ENCODE measurements around the gene EIF2B5. TPM values are rescaled to one million over a fixed set of nuclear protein-coding genes. Genes with fewer than 3 reads are reported as not detected.

Gene EIF2B5
- total and polyA plus RNA-seq, 2 of the 13 experiments (the other 11 are each of a cell fraction or from before 2014, with no cell fraction given) = 38.4 to 60.2 TPM

- TF ChIP-seq, protein P1, sequence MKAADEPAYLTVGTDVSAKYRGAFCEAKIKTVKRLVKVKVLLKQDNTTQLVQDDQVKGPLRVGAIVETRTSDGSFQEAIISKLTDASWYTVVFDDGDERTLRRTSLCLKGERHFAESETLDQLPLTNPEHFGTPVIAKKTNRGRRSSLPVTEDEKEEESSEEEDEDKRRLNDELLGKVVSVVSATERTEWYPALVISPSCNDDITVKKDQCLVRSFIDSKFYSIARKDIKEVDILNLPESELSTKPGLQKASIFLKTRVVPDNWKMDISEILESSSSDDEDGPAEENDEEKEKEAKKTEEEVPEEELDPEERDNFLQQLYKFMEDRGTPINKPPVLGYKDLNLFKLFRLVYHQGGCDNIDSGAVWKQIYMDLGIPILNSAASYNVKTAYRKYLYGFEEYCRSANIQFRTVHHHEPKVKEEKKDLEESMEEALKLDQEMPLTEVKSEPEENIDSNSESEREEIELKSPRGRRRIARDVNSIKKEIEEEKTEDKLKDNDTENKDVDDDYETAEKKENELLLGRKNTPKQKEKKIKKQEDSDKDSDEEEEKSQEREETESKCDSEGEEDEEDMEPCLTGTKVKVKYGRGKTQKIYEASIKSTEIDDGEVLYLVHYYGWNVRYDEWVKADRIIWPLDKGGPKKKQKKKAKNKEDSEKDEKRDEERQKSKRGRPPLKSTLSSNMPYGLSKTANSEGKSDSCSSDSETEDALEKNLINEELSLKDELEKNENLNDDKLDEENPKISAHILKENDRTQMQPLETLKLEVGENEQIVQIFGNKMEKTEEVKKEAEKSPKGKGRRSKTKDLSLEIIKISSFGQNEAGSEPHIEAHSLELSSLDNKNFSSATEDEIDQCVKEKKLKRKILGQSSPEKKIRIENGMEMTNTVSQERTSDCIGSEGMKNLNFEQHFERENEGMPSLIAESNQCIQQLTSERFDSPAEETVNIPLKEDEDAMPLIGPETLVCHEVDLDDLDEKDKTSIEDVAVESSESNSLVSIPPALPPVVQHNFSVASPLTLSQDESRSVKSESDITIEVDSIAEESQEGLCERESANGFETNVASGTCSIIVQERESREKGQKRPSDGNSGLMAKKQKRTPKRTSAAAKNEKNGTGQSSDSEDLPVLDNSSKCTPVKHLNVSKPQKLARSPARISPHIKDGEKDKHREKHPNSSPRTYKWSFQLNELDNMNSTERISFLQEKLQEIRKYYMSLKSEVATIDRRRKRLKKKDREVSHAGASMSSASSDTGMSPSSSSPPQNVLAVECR (CRISPR knock-in tag; IDR thresholded peaks at IDR 0.05; ENCODE audit: borderline replicate concordance) = peak; percentile 34; the same call in 1 of the 2 replicates
- TF ChIP-seq ARID3A (IDR thresholded peaks at IDR 0.05; ENCODE audit: low read depth, low read length) (no peak), ZNF180 (CRISPR knock-in tag; IDR thresholded peaks at IDR 0.05; ENCODE audit: borderline replicate concordance, low read depth) (no peak), SNAPC4 (CRISPR knock-in tag; IDR thresholded peaks at IDR 0.05) (no peak), ONECUT2 (CRISPR knock-in tag; IDR thresholded peaks at IDR 0.05) (peak; percentile 91), MAFK (conservative IDR thresholded peaks at IDR 0.05 in 1 of 2, IDR thresholded peaks at IDR 0.05 in 1 of 2; ENCODE audit: low read length in 2 of 2) (peak; percentile 90 to 94), CREB1 (IDR thresholded peaks at IDR 0.05) (no peak), CREB1 (CRISPR knock-in tag; IDR thresholded peaks at IDR 0.05) (0 out of 2 replicates have a peak, but pooled peaks have one; percentile 26), THAP11 (CRISPR knock-in tag; IDR thresholded peaks at IDR 0.05) (0 out of 2 replicates have a peak, but pooled peaks have one; percentile 29), NFE2 (CRISPR knock-in tag; IDR thresholded peaks at IDR 0.05) (0 out of 2 replicates have a peak, but pooled peaks have one; percentile 31), ETV5 (CRISPR knock-in tag; IDR thresholded peaks at IDR 0.05; ENCODE audit: borderline replicate concordance) (peak; percentile 22; the same call in 1 of the 2 replicates)
- TF ChIP-seq, protein P2, sequence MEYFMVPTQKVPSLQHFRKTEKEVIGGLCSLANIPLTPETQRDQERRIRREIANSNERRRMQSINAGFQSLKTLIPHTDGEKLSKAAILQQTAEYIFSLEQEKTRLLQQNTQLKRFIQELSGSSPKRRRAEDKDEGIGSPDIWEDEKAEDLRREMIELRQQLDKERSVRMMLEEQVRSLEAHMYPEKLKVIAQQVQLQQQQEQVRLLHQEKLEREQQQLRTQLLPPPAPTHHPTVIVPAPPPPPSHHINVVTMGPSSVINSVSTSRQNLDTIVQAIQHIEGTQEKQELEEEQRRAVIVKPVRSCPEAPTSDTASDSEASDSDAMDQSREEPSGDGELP (IDR thresholded peaks at IDR 0.05; ENCODE audit: borderline replicate concordance, low read depth) = peak; percentile 97
- TF ChIP-seq, protein P3, sequence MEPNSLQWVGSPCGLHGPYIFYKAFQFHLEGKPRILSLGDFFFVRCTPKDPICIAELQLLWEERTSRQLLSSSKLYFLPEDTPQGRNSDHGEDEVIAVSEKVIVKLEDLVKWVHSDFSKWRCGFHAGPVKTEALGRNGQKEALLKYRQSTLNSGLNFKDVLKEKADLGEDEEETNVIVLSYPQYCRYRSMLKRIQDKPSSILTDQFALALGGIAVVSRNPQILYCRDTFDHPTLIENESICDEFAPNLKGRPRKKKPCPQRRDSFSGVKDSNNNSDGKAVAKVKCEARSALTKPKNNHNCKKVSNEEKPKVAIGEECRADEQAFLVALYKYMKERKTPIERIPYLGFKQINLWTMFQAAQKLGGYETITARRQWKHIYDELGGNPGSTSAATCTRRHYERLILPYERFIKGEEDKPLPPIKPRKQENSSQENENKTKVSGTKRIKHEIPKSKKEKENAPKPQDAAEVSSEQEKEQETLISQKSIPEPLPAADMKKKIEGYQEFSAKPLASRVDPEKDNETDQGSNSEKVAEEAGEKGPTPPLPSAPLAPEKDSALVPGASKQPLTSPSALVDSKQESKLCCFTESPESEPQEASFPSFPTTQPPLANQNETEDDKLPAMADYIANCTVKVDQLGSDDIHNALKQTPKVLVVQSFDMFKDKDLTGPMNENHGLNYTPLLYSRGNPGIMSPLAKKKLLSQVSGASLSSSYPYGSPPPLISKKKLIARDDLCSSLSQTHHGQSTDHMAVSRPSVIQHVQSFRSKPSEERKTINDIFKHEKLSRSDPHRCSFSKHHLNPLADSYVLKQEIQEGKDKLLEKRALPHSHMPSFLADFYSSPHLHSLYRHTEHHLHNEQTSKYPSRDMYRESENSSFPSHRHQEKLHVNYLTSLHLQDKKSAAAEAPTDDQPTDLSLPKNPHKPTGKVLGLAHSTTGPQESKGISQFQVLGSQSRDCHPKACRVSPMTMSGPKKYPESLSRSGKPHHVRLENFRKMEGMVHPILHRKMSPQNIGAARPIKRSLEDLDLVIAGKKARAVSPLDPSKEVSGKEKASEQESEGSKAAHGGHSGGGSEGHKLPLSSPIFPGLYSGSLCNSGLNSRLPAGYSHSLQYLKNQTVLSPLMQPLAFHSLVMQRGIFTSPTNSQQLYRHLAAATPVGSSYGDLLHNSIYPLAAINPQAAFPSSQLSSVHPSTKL (CRISPR knock-in tag; IDR thresholded peaks at IDR 0.05) = peak; percentile 33; the same call in 1 of the 2 replicates
These were observed 24.8 kb upstream of the EIF2B5 start (continued) for GRCh38 chr3:184110316-184110725.
